Measurements from ENCODE around the gene HOXB9. TPM values are rescaled to one million over a fixed set of nuclear protein-coding genes. Genes with fewer than 3 reads are reported as not detected.

The HOXB9 gene
- total and polyA plus RNA-seq, 9 of the 15 experiments (the other 6 are each of a cell fraction or from before 2014, with no cell fraction given), result 3.1 to 196 (median 77.6) TPM

GRCh38 chr17:48647103-48647962 lies 21.2 kb upstream of the HOXB9 start:
- no peaks in the 10 kb centered on the region for H4K20me1 ChIP-seq (replicated peaks; ENCODE audit: control insufficient read depth, insufficient read depth, low read length)
- in situ Hi-C loops (cut with MboI) (no loop called here), intact Hi-C loops (cut with micrococcal nuclease) (no loop called here)
- ATAC-seq (peak; percentile 39), DNase-seq (ENCODE audit: extremely low read depth in 1 of 4, low spot score in 3 of 4) (peak in 2 of 4 experiments; percentile 44 to 48), FAIRE-seq (peak; percentile 19)
- no peaks in the 10 kb centered on the region for H3K27me3 ChIP-seq (ENCODE audit: control insufficient read depth in 2 of 2, insufficient read depth in 2 of 2, low read length in 2 of 2)
- peak overlapping the region; percentile 56 for H3K4me3 ChIP-seq
- ChIA-PET CTCF (ENCODE audit: low intra/inter-chr PET ratio) (no interaction called here), POLR2A (interaction anchor here (0.6 to 2.4 kb wide), 5 partner anchors 11 to 1715 kb away, joined by 3 to 5 read pairs (median 3); no protein-coding TSS in a partner anchor)
- no peaks in the 10 kb centered on the region for H3K9me3 ChIP-seq (replicated peaks; ENCODE audit: control insufficient read depth, insufficient read depth, low read depth, low read length)
- H3K4me1 ChIP-seq (replicated peaks in 1 of 2; ENCODE audit: control insufficient read depth in 2 of 2, insufficient read depth in 2 of 2, low read length in 2 of 2), result peaks cover 9 to 24% of the 10 kb centered on the region in 2 experiments; a peak in 4 of 5 replicates
- H2AFZ ChIP-seq (ENCODE audit: low read depth, low read length), result peak overlapping the region; percentile 98
- peak overlapping the region; percentile 78 for H3K27ac ChIP-seq (ENCODE audit: extremely low read depth, low read depth, low read length)
- TSS peak; percentile 69 for BruUV-seq (replicated peaks)
- 28% methylated on average over 16 of the region's 30 CpGs for WGBS (ENCODE audit: insufficient coverage, low coverage, missing lambda C conversion rate)
- H3K9me1 ChIP-seq (ENCODE audit: control insufficient read depth, insufficient read depth, low read length), result no peaks in the 10 kb centered on the region
- H3K9ac ChIP-seq (ENCODE audit: insufficient read depth in 1 of 2, low read depth in 2 of 2, low read length in 2 of 2), result peak overlapping the region; percentile 70 to 93
- H3K79me2 ChIP-seq (ENCODE audit: control insufficient read depth, insufficient read depth, low read length), result peaks cover 30% of the 10 kb centered on the region
- H3K4me2 ChIP-seq (ENCODE audit: insufficient read depth, low read length), result peak overlapping the region; percentile 80
- no peaks in the 10 kb centered on the region for H3K36me3 ChIP-seq (ENCODE audit: control insufficient read depth, insufficient read depth, low read length)
- TF ChIP-seq KDM1A (IDR thresholded peaks at IDR 0.05) (peak in 1 of 2 experiments; percentile 63; a peak in 2 of 4 replicates), ZBTB7A (IDR thresholded peaks at IDR 0.05; ENCODE audit: borderline replicate concordance, control insufficient read depth, low read depth, low read length) (peak; percentile 32; the same call in 1 of the 2 replicates), SRSF1 (IDR thresholded peaks at IDR 0.05; ENCODE audit: low read depth, low read length) (0 out of 2 replicates have a peak, but pooled peaks have one; percentile 53), ZNF23 (CRISPR knock-in tag; IDR thresholded peaks at IDR 0.05) (no peak), EGR1 (conservative IDR thresholded peaks at IDR 0.05) (0 out of 2 replicates have a peak, but pooled peaks have one; percentile 22), ZNF717 (CRISPR knock-in tag; IDR thresholded peaks at IDR 0.05) (no peak), ZNF512 (tag; IDR thresholded peaks at IDR 0.05) (peak; percentile 82), LCOR (CRISPR knock-in tag; IDR thresholded peaks at IDR 0.05) (0 out of 2 replicates have a peak, but pooled peaks have one; percentile 27), ZNF143 (CRISPR knock-in tag; IDR thresholded peaks at IDR 0.05) (no peak), HNRNPLL (IDR thresholded peaks at IDR 0.05; ENCODE audit: low read depth, low read length, poor library complexity, severe bottlenecking) (peak; percentile 13)
- TF ChIP-seq, protein P1, sequence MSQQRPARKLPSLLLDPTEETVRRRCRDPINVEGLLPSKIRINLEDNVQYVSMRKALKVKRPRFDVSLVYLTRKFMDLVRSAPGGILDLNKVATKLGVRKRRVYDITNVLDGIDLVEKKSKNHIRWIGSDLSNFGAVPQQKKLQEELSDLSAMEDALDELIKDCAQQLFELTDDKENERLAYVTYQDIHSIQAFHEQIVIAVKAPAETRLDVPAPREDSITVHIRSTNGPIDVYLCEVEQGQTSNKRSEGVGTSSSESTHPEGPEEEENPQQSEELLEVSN (IDR thresholded peaks at IDR 0.05; ENCODE audit: borderline replicate concordance in 1 of 2, extremely low read depth in 1 of 2, insufficient read depth in 1 of 2, insufficient read length in 1 of 2, low read depth in 1 of 2, low read length in 1 of 2, poor library complexity in 1 of 2, severe bottlenecking in 1 of 2), result peak in 1 of 2 experiments; percentile 66
- TF ChIP-seq, protein P2, sequence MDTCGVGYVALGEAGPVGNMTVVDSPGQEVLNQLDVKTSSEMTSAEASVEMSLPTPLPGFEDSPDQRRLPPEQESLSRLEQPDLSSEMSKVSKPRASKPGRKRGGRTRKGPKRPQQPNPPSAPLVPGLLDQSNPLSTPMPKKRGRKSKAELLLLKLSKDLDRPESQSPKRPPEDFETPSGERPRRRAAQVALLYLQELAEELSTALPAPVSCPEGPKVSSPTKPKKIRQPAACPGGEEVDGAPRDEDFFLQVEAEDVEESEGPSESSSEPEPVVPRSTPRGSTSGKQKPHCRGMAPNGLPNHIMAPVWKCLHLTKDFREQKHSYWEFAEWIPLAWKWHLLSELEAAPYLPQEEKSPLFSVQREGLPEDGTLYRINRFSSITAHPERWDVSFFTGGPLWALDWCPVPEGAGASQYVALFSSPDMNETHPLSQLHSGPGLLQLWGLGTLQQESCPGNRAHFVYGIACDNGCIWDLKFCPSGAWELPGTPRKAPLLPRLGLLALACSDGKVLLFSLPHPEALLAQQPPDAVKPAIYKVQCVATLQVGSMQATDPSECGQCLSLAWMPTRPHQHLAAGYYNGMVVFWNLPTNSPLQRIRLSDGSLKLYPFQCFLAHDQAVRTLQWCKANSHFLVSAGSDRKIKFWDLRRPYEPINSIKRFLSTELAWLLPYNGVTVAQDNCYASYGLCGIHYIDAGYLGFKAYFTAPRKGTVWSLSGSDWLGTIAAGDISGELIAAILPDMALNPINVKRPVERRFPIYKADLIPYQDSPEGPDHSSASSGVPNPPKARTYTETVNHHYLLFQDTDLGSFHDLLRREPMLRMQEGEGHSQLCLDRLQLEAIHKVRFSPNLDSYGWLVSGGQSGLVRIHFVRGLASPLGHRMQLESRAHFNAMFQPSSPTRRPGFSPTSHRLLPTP (IDR thresholded peaks at IDR 0.05; ENCODE audit: borderline replicate concordance, extremely low read depth, insufficient read length), result no peak

Measured in K562 (cell line).